Measurements from ENCODE around the gene RHOT2. TPM values are rescaled to one million over a fixed set of nuclear protein-coding genes. Genes with fewer than 3 reads are reported as not detected.
"Not testable (repeated sequence)": the region's sequence is repeated elsewhere in the genome, so short reads cannot be mapped to it uniquely, and the experiment has no call there.

The RHOT2 gene
- total and polyA plus RNA-seq, 10 of the 15 experiments (the other 5 are each of a cell fraction or from before 2014, with no cell fraction given): 3.7 to 174 (median 69.8) TPM

DNA sequence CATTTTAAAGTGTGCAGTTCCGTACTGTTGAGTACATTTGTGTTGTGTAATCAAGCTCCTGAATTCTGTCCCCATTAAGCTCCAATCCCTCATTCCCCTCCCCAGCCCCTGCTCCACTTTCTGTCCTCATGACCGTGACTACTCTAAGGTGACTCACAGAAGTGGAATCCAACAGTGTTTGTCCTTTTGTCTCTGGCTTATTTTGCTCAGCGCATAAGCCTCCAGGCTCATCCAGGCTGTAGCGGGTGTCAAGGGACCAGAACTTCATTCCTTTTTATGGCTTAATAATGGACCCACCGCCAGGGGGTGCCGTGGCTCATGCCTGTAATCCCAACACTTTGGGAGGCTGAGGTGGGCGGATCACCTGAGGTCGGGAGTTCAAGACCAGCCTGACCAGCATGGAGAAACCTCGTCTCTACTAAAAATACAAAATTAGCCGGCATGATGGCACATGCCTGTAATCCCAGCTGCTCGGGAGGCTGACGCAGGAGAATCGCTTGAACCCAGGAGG lies 44.9 kb downstream of the RHOT2 start:
- H3K27ac ChIP-seq (ENCODE audit: control insufficient read depth, insufficient read depth); H3K4me1 ChIP-seq (ENCODE audit: control insufficient read depth, insufficient read depth, low read length); H3K4me2 ChIP-seq (ENCODE audit: control insufficient read depth, insufficient read depth); H3K4me3 ChIP-seq; H3K27me3 ChIP-seq (replicated peaks in 1 of 2; ENCODE audit: control insufficient read depth in 2 of 2, insufficient read depth in 2 of 2, low read length in 1 of 2); ATAC-seq; H2AFZ ChIP-seq (ENCODE audit: control insufficient read depth, low read depth, low read length); intact Hi-C loops (cut with micrococcal nuclease; ENCODE audit: unreplicated experiment); POLR2A ChIA-PET; BruUV-seq (replicated peaks); DNase-seq (ENCODE audit: low read depth, low spot score); H3K9me3 ChIP-seq (replicated peaks; ENCODE audit: control insufficient read depth, insufficient read depth, low read length); FAIRE-seq; H4K20me1 ChIP-seq (ENCODE audit: control insufficient read depth, insufficient read depth); H3K9ac ChIP-seq (ENCODE audit: control insufficient read depth, insufficient read depth, low read length); H3K36me3 ChIP-seq (ENCODE audit: control insufficient read depth in 2 of 2, insufficient read depth in 2 of 2, low read length in 1 of 2); H3K79me2 ChIP-seq (ENCODE audit: control insufficient read depth, insufficient read depth, low read length): not testable (repeated sequence)
- peak; percentile 21 to 28 (median 23); a peak in 4 of 6 replicates for TF ChIP-seq CTCF (IDR thresholded peaks at IDR 0.05 in 2 of 3, conservative IDR thresholded peaks at IDR 0.05 in 1 of 3; ENCODE audit: control insufficient read depth in 2 of 3, extremely low read depth in 1 of 3, insufficient read depth in 1 of 3, low read depth in 3 of 3, low read length in 3 of 3)
- TF ChIP-seq, protein P1, sequence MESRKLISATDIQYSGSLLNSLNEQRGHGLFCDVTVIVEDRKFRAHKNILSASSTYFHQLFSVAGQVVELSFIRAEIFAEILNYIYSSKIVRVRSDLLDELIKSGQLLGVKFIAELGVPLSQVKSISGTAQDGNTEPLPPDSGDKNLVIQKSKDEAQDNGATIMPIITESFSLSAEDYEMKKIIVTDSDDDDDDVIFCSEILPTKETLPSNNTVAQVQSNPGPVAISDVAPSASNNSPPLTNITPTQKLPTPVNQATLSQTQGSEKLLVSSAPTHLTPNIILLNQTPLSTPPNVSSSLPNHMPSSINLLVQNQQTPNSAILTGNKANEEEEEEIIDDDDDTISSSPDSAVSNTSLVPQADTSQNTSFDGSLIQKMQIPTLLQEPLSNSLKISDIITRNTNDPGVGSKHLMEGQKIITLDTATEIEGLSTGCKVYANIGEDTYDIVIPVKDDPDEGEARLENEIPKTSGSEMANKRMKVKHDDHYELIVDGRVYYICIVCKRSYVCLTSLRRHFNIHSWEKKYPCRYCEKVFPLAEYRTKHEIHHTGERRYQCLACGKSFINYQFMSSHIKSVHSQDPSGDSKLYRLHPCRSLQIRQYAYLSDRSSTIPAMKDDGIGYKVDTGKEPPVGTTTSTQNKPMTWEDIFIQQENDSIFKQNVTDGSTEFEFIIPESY (IDR thresholded peaks at IDR 0.05): 0 out of 2 replicates have a peak, but pooled peaks have one; percentile 75
- ChIA-PET CTCF (interaction anchor here (0.5 to 2.2 kb wide), 17 partner anchors 12 to 390 kb away, joined by 3 to 32 read pairs (median 4); partner anchors contain the start of genes CCDC78, CHTF18, CIAO3 and HAGHL), SMC1A (ENCODE audit: uncharacterized antibody, unreplicated experiment) (interaction anchor here (0.7 to 2.1 kb wide), 7 partner anchors 8 to 391 kb away, joined by 3 to 12 read pairs (median 3); partner anchors contain the start of genes ANTKMT, CCDC78, CHTF18 and RPUSD1), RAD21 (ENCODE audit: unreplicated experiment) (interaction anchor here (0.7 to 1.5 kb wide), 4 partner anchors 12 to 328 kb away, joined by 3 to 10 read pairs (median 5); partner anchors contain the start of genes CHTF18 and RPUSD1)
- in situ Hi-C loops (cut with MboI): loop anchor here (5.0 kb wide), 1 partner anchor 75 kb away; the partner anchor contains the start of genes CHTF18 and RPUSD1
- WGBS (ENCODE audit: insufficient coverage, insufficient replicate concordance, low lambda C conversion rate, missing lambda C conversion rate): 48% methylated on average over 13 of the region's 13 CpGs

Measured in GM12878 (cell line).